Heart left ventricle (tissue), 16 donors: ENCODE data around the gene CNN3. TPM values are rescaled to one million over a fixed set of nuclear protein-coding genes. Genes with fewer than 3 reads are reported as not detected.

Experiments used
- ATAC-seq, 4 donors: fragments of 200-7000 bp; cut with Tn5 transposase; one replicate each; pipeline ENCODE4 v1.9.1; 2020 to 2022; ENCODE audit warnings: moderate library complexity in 4 of 4, mild to moderate bottlenecking in 3 of 4, moderate number of reproducible peaks in 1 of 4
- DNase-seq, 5 donors: peaks; one replicate each; pipeline ENCODE4 v3.0.0-alpha.2; 2020
- H3K27ac ChIP-seq, 12 donors: fragments of 200-600 bp; sonication (generic) in 4 of 12; one replicate each; pipeline versions ENCODE4 v1.5.0 to v1.8.0; 2016 to 2022; ENCODE audit warnings: mild to moderate bottlenecking in 2 of 12
- H3K27me3 ChIP-seq, 9 donors: fragments of 200-600 bp; sonication (generic) in 2 of 9; one replicate each; pipeline versions ENCODE4 v1.5.1 to v1.8.0; 2016 to 2022; ENCODE audit warnings: mild to moderate bottlenecking in 3 of 9
- H3K36me3 ChIP-seq, 9 donors: fragments of 200-600 bp; sonication (generic) in 2 of 9; one replicate each; pipeline versions ENCODE4 v1.5.0 to v1.8.0; 2018 to 2022; ENCODE audit warnings: mild to moderate bottlenecking in 2 of 9
- H3K4me1 ChIP-seq, 12 donors: fragments of 200-600 bp; sonication (generic) in 4 of 12; one replicate each; pipeline versions ENCODE4 v1.5.0 to v1.8.0; 2016 to 2022; ENCODE audit warnings: mild to moderate bottlenecking in 3 of 12
- H3K4me3 ChIP-seq, 12 donors: fragments of 200-600 bp; sonication (generic) in 4 of 12; one replicate each; pipeline versions ENCODE4 v1.5.0 to v1.8.0; 2017 to 2022; ENCODE audit warnings: mild to moderate bottlenecking in 9 of 12, moderate library complexity in 4 of 12
- H3K9me3 ChIP-seq, 12 donors: fragments of 200-600 bp; sonication (generic) in 4 of 12; one replicate each; pipeline versions ENCODE4 v1.5.0 to v1.8.0; 2016 to 2022; ENCODE audit warnings: mild to moderate bottlenecking in 1 of 12
- CTCF ChIP-seq, 12 donors: fragments of 200-600 bp; sonication (generic) in 4 of 12; IDR thresholded peaks; one replicate each; pipeline versions ENCODE4 v1.5.0 to v1.8.0; 2018 to 2022; ENCODE audit warnings: antibody characterized with exemption in 12 of 12, mild to moderate bottlenecking in 5 of 12
- POLR2A ChIP-seq, 2 donors: fragments of 450-650 bp; IDR thresholded peaks; one replicate each; pipeline ENCODE4 v1.6.1; 2017; ENCODE audit warnings: antibody characterized with exemption in 2 of 2, mild to moderate bottlenecking in 2 of 2, moderate library complexity in 2 of 2
- WGBS, 4 donors: extraction: QIAGEN DNeasy Blood & Tissue Kit in 2 of 4; methylation state at CpG; one replicate each; pipeline versions ENCODE4 v1.1.5 to v1.1.7; 2013 to 2018; 5-methylcytosine and 5-hydroxymethylcytosine counted together
- intact Hi-C, 10 donors: fragments of 100-400 bp; cut with DNase I; formaldehyde crosslinking; loops; one replicate each; pipeline versions ENCODE4 v1.11.1 to v1.14.2; 2022
- polyA plus RNA-seq, 2 donors: library from polyadenylated mRNA; stranded (reverse); fragments of 200-250 nt; gene quantifications; one replicate each; pipeline ENCODE4 v1.2.3, GENCODE V29; 2013
- total RNA-seq, 9 donors: library from RNA; depleted of rRNA in 2 of 9; stranded (reverse); fragments of >200 nt in 2 of 9; fragmentation: NEBNext Ultra II Directional in 3 of 9; extraction: Animal tissue kit (Norgen Biotek cat#: 25700) in 3 of 9; gene quantifications; one replicate each; pipeline versions ENCODE4 v1.1.0 to v1.2.4, GENCODE V29; 2016 to 2023
- donor health status: ischemic (EF 13 %, LVEDD 7.1; RV severe dilation, severe dysfunction).
- donor health status: healthy with polysubstance abuse.
- donor health status: DM: no; HTN: yes; CAD: no.
- donor health status: DM: no; HTN: no; CAD: no.
- donor health status: ischemic (EF 25% LVEDD 6.9; RV normal size, moderate dysfunction).
- donor health status: ischemic (EF 25% LVEDD 5.7; RV mildly dilated, moderate dysfunction).
- donor health status: healthy.
- donor health status: DM: yes; HTN: yes; CAD: no.
- donor health status: ischemic (EF 35%, LVEDD 5.7; RV mildly dilated, moderate dysfunction).
- donor health status: nonischemic (EF 11% LVEDD 7.7; RV severe dilation, severe dysfunction).
- donor health status: DM: yes; HTN: yes; CAD: no.
- donor health status: PGD.
- donor health status: ischemic (EF 29% LVEDD 5.4; RV normal size, mild dysfunction).
- donor health status: nonischemic (EF 23%, LVEDD 6.1; RV moderate dilation, normal function).

The CNN3 gene
- total and polyA plus RNA-seq, 11 donors: 23.8 to 115 (median 73.8) TPM

- ATAC-seq: peak; percentile 16 to 59 (median 32)
- no peak for TF ChIP-seq POLR2A (IDR thresholded peaks at IDR 0.05)
- no peak for TF ChIP-seq CTCF (IDR thresholded peaks at IDR 0.05)
- no peaks in the 10 kb centered on the region for H3K27me3 ChIP-seq
- H3K27ac ChIP-seq: peak overlapping the region in 11 of 12 donors; percentile 37 to 85 (median 66)
- 44 to 50% (median 49%) methylated on average over 9 of the region's 9 CpGs for WGBS, 4 donors
- no peaks in the 10 kb centered on the region for H3K36me3 ChIP-seq
- peaks cover 0 to 5% (median 0%) of the 10 kb centered on the region in 12 donors for H3K9me3 ChIP-seq
- H3K4me1 ChIP-seq: peaks cover 6 to 50% (median 28%) of the 10 kb centered on the region in 12 donors
- intact Hi-C loops: loop anchor here in 1 of 10 donors (5.0 kb wide), 1 partner anchor 88 kb away; no protein-coding TSS in a partner anchor
- no peak for DNase-seq
- H3K4me3 ChIP-seq: no peak overlapping the region
Observed at GRCh38 chr1:94954263-94955220, 27.6 kb upstream of the CNN3 start.

- H3K27ac ChIP-seq: peak overlapping the region in 4 of 12 donors; percentile 61 to 85 (median 72)
- peaks cover 6 to 51% (median 28%) of the 10 kb centered on the region in 12 donors for H3K4me1 ChIP-seq
- no peaks in the 10 kb centered on the region for H3K36me3 ChIP-seq
- no peak for TF ChIP-seq POLR2A (IDR thresholded peaks at IDR 0.05)
- no peak for TF ChIP-seq CTCF (IDR thresholded peaks at IDR 0.05)
- H3K9me3 ChIP-seq: peaks cover 0 to 5% (median 0%) of the 10 kb centered on the region in 12 donors
- DNase-seq (no peak), ATAC-seq (no peak)
- H3K4me3 ChIP-seq: no peak overlapping the region
- intact Hi-C loops: no loop called here
- no peaks in the 10 kb centered on the region for H3K27me3 ChIP-seq
- 70 to 77% (median 76%) methylated on average over 6 of the region's 6 CpGs for WGBS, 4 donors
Observed at GRCh38 chr1:94953746-94954145, 26.8 kb upstream of the CNN3 start.

- ATAC-seq: no peak
Observed at GRCh38 chr1:94953107-94953506, 26.2 kb upstream of the CNN3 start.

More at GRCh38 chr1:94953107-94953506, 26.2 kb upstream of the CNN3 start:
- DNase-seq: no peak
- H3K27ac ChIP-seq: no peak overlapping the region
- no peak overlapping the region for H3K4me3 ChIP-seq
- H3K36me3 ChIP-seq: no peaks in the 10 kb centered on the region
- no peaks in the 10 kb centered on the region for H3K27me3 ChIP-seq
- H3K9me3 ChIP-seq: peaks cover 0 to 5% (median 0%) of the 10 kb centered on the region in 12 donors
- TF ChIP-seq CTCF (IDR thresholded peaks at IDR 0.05): no peak
- no peak for TF ChIP-seq POLR2A (IDR thresholded peaks at IDR 0.05)
- intact Hi-C loops: no loop called here
- peaks cover 6 to 51% (median 28%) of the 10 kb centered on the region in 12 donors for H3K4me1 ChIP-seq
